GM18520 (cell line): Measurements from ENCODE around the gene STRADA.

ENCODE experiments used
- ATAC-seq: cut with Tn5 transposase; IDR thresholded peaks from one replicate; pipeline ENCODE4 v1.9.1; 2021; ENCODE audit not compliant: unreplicated experiment

Gene STRADA

GRCh38 chr17:63741408-63742173, at the start of gene STRADA:
STRADA (minus strand) TSS chr17:63741799; CDS start chr17:63728369, 13,430 bp downstream.
- peak; percentile 89 for ATAC-seq

- no peak for ATAC-seq
Observed at GRCh38 chr17:63790057-63790456, 48.5 kb upstream of the STRADA start.

- ATAC-seq: no peak
Observed at GRCh38 chr17:63786971-63787711, 45.5 kb upstream of the STRADA start.

GRCh38 chr17:63786117-63786516, 44.5 kb upstream of the STRADA start:
- ATAC-seq: no peak

GRCh38 chr17:63785556-63785955, 44.0 kb upstream of the STRADA start:
- no peak for ATAC-seq

GRCh38 chr17:63783522-63783921, 41.9 kb upstream of the STRADA start:
- ATAC-seq: no peak

GRCh38 chr17:63780928-63781327, 39.3 kb upstream of the STRADA start:
- no peak for ATAC-seq

GRCh38 chr17:63780507-63780906, 38.9 kb upstream of the STRADA start:
- no peak for ATAC-seq

- no peak for ATAC-seq
Observed at GRCh38 chr17:63775420-63775819, 33.8 kb upstream of the STRADA start.

- ATAC-seq: no peak
Observed at GRCh38 chr17:63774969-63775265, 33.3 kb upstream of the STRADA start.

- no peak for ATAC-seq
Observed at GRCh38 chr17:63774141-63774968, 32.8 kb upstream of the STRADA start, which contains the start of gene DDX42. DDX42 (plus strand) TSS chr17:63774170; CDS start chr17:63787050, 12,880 bp downstream.

- ATAC-seq: peak; percentile 78
Observed at GRCh38 chr17:63773272-63774140, 31.9 kb upstream of the STRADA start, which contains the start of gene CCDC47. CCDC47 (minus strand) TSS chr17:63773597; CDS start chr17:63766175, 7,422 bp downstream.

- ATAC-seq: no peak
Observed at GRCh38 chr17:63772801-63773271, 31.2 kb upstream of the STRADA start.

GRCh38 chr17:63768433-63768832, 26.8 kb upstream of the STRADA start:
- ATAC-seq: no peak

GRCh38 chr17:63766754-63767153, 25.2 kb upstream of the STRADA start:
- ATAC-seq: no peak

GRCh38 chr17:63764716-63765115, 23.1 kb upstream of the STRADA start:
- no peak for ATAC-seq

- no peak for ATAC-seq
Observed at GRCh38 chr17:63762161-63763078, 20.8 kb upstream of the STRADA start.

GRCh38 chr17:63760771-63761539, 19.4 kb upstream of the STRADA start:
- ATAC-seq: no peak
